Endothelial cell of umbilical vein (primary cell): Measurements from ENCODE around the gene LARGE1. TPM values are rescaled to one million over a fixed set of nuclear protein-coding genes. Genes with fewer than 3 reads are reported as not detected.

Experiments
- BruUV-seq: library from RNA; stranded (reverse); fragments of 400-500 nt; replicated peaks from 2 replicates; lab custom pipeline; 2021; lab: Mats Ljungman, UMichigan
- CTCF ChIA-PET: fragments of 300-600, 350-600 bp; sonication (Branson Sonifier 250); formaldehyde crosslinking; loops from one replicate; lab custom pipeline; 2021; ENCODE audit warnings: antibody characterized with exemption, inconsistent platforms; lab: Charles Lee
- POLR2A ChIA-PET: fragments of 300-600, 350-600 bp; sonication (Branson Sonifier 250); formaldehyde crosslinking; loops from one replicate; lab custom pipeline; 2021; ENCODE audit warnings: antibody characterized with exemption, inconsistent platforms; lab: Charles Lee
- DNase-seq: peaks from one replicate; pipeline ENCODE4 v3.0.0-alpha.2; 2011; ENCODE audit warnings: low read depth, low spot score
- FAIRE-seq: peaks from 2 replicates; lab custom pipeline; 2011; peaks lifted over from hg19 to GRCh38; lab: Jason Lieb, UNC
- H2AFZ ChIP-seq: 2 replicates; pipeline ENCODE4 v1.6.0; 2012; ENCODE audit warnings: low read depth, low read length, control low read depth, inconsistent platforms
- H3K27ac ChIP-seq: 2 replicates; pipeline ENCODE4 v1.5.1; 2011; ENCODE audit warnings: low read depth, mild to moderate bottlenecking, control low read depth, low read length, moderate library complexity; ENCODE audit not compliant: insufficient read depth
- H3K27me3 ChIP-seq, 2 experiments: 2 replicates each; pipeline versions ENCODE4 v1.6.0 to v1.6.1; 2011; ENCODE audit warnings: low read length in 2 of 2, mixed read lengths in 1 of 2; ENCODE audit not compliant: control insufficient read depth in 2 of 2, insufficient read depth in 2 of 2
- H3K36me3 ChIP-seq, 2 experiments: 2 replicates in 1 of 2; 3 replicates in 1 of 2; pipeline ENCODE4 v1.5.1; 2011; ENCODE audit warnings: low read length in 2 of 2, mild to moderate bottlenecking in 1 of 2, moderate library complexity in 1 of 2; ENCODE audit not compliant: control insufficient read depth in 2 of 2, insufficient read depth in 2 of 2; ENCODE audit errors: extremely low read depth in 1 of 2
- H3K4me1 ChIP-seq: 3 replicates; pipeline ENCODE4 v1.5.1; 2011; ENCODE audit warnings: mild to moderate bottlenecking, low read length; ENCODE audit not compliant: control insufficient read depth, insufficient read depth; ENCODE audit errors: extremely low read depth
- H3K4me2 ChIP-seq: 2 replicates; pipeline ENCODE4 v1.6.1; 2011; ENCODE audit warnings: low read length, control low read depth, mixed read lengths; ENCODE audit not compliant: insufficient read depth
- H3K4me3 ChIP-seq, 3 experiments: fragments of 200-600 bp in 1 of 3; sonication (generic), shearing (Covaris generic) in 1 of 3; replicated peaks in 1 of 3; 2 replicates each; pipeline ENCODE4 v1.5.1; 2011 to 2016; ENCODE audit warnings: control low read depth in 3 of 3, low read length in 3 of 3, mild to moderate bottlenecking in 2 of 3, inconsistent platforms in 1 of 3, low read depth in 1 of 3, moderate library complexity in 1 of 3; ENCODE audit not compliant: insufficient read depth in 1 of 3
- H3K79me2 ChIP-seq: 2 replicates; pipeline ENCODE4 v1.6.0; 2012; ENCODE audit warnings: low read length, inconsistent platforms; ENCODE audit not compliant: control insufficient read depth, insufficient read depth
- H3K9ac ChIP-seq: replicated peaks from 2 replicates; pipeline ENCODE3; 2011; ENCODE audit warnings: low read length, control low read depth; ENCODE audit not compliant: insufficient read depth; ENCODE audit errors: extremely low read depth
- H3K9me1 ChIP-seq: replicated peaks from 3 replicates; pipeline ENCODE4 v1.6.0; 2011; ENCODE audit warnings: mild to moderate bottlenecking, low read length; ENCODE audit not compliant: control insufficient read depth, insufficient read depth; ENCODE audit errors: extremely low read depth
- H3K9me3 ChIP-seq: replicated peaks from 2 replicates; pipeline ENCODE4 v1.5.1; 2012; ENCODE audit warnings: low read length, inconsistent platforms; ENCODE audit not compliant: control insufficient read depth, insufficient read depth
- H4K20me1 ChIP-seq: replicated peaks from 2 replicates; pipeline ENCODE3; 2011; ENCODE audit warnings: mild to moderate bottlenecking, low read length; ENCODE audit not compliant: control insufficient read depth, insufficient read depth; ENCODE audit errors: extremely low read depth
- EZH2 ChIP-seq: IDR thresholded peaks from 2 replicates; pipeline ENCODE4 v1.6.1; 2012; ENCODE audit warnings: borderline replicate concordance, low read depth, mild to moderate bottlenecking, moderate library complexity, low read length, inconsistent platforms; ENCODE audit not compliant: severe bottlenecking
- FOS ChIP-seq: IDR thresholded peaks from 2 replicates; pipeline ENCODE4 v1.6.1; 2011; ENCODE audit warnings: mild to moderate bottlenecking, low read length, moderate library complexity, borderline replicate concordance; ENCODE audit not compliant: insufficient read depth
- GATA2 ChIP-seq: IDR thresholded peaks from 2 replicates; pipeline ENCODE4 v1.7.0; 2011; ENCODE audit warnings: low read depth, mild to moderate bottlenecking, moderate library complexity, mixed read lengths, low read length; ENCODE audit not compliant: insufficient read length, insufficient read depth
- JUN ChIP-seq: IDR thresholded peaks from 2 replicates; pipeline ENCODE4 v1.6.1; 2011; ENCODE audit warnings: borderline replicate concordance, low read depth; ENCODE audit not compliant: insufficient read length, insufficient read depth
- MYC ChIP-seq: IDR thresholded peaks from one replicate; pipeline ENCODE4 v1.6.1; 2011; ENCODE audit warnings: mild to moderate bottlenecking, low read depth, low read length
- POLR2A ChIP-seq: IDR thresholded peaks from 2 replicates; pipeline ENCODE4 v1.6.1; 2012; ENCODE audit warnings: low read depth, mild to moderate bottlenecking, control low read depth, low read length
- POLR2AphosphoS5 ChIP-seq: IDR thresholded peaks from 2 replicates; pipeline ENCODE4 v1.6.1; 2012; ENCODE audit warnings: low read depth, mild to moderate bottlenecking, control low read depth, low read length, moderate library complexity; ENCODE audit not compliant: insufficient read depth
- dilution Hi-C: fragments of 300-500 bp; cut with MboI; formaldehyde crosslinking; loops from one replicate; pipeline ENCODE4 v1.15.0; 2019; ENCODE audit warnings: low sequenced_read_pairs; ENCODE audit not compliant: extremely low pct_ligation_motif_present
- intact Hi-C: fragments of 100-400 bp; cut with micrococcal nuclease; formaldehyde crosslinking; loops from one replicate; pipeline ENCODE4 v1.10.0; 2022
- polyA plus RNA-seq, 4 experiments: library from polyadenylated mRNA; depleted of rRNA in 3 of 4; stranded (reverse) in 3 of 4; unstranded in 1 of 4; fragments of >200 nt; gene quantifications; 2 replicates each; pipeline versions ENCODE4 v1.2.1 to v1.2.3, GENCODE V29; 2011 to 2012; ENCODE audit warnings: missing spikeins in 1 of 4
- total RNA-seq: library from RNA; stranded (reverse); gene quantifications from 2 replicates; pipeline ENCODE4 v1.2.3, GENCODE V29; 2021
- TF ChIP-seq, protein P1 (sequence below), 2 donors: IDR thresholded peaks; 1 replicate in 1 of 2; 2 replicates in 1 of 2; pipeline ENCODE4 v1.5.1; 2011; ENCODE audit warnings: low read length in 2 of 2, mild to moderate bottlenecking in 2 of 2, moderate library complexity in 2 of 2, control low read depth in 1 of 2, inconsistent platforms in 1 of 2, low read depth in 1 of 2; ENCODE audit not compliant: insufficient read depth in 1 of 2; ENCODE audit errors: extremely low read depth in 1 of 2
- TF ChIP-seq, protein P2 (sequence below): IDR thresholded peaks from 2 replicates; pipeline ENCODE4 v1.6.1; 2011; ENCODE audit not compliant: insufficient read depth, insufficient read length

The LARGE1 gene
- total and polyA plus RNA-seq, 2 donors (not counting 3 experiments of a cell fraction or from before 2014, with no cell fraction given), result 0.95 to 4.4 TPM

DNA sequence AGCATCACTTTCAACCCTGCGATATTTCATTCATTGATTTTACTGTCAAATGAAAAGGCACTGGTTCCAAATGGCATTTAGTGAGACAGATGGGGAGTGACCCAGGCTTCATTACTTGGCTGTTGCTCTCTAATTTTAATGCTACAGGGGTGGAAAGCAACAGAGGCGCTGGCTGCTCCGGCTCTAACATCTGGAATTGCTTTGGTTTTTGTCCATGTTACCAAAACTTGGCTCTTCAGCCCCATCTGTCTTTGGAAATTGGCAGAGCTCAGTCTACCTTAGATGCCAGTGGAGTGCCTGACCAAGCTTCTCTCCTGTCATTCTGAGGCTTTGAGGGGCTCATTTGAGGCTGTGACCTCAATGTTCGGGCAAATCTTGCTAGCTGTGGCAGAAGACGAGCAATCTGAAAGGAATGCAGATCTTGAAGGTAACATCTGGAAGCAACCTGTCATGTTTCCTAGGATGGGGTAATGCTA is 452.6 kb downstream of the LARGE1 start:
- dilution Hi-C loops (no loop called here), intact Hi-C loops (no loop called here)
- DNase-seq (no peak), FAIRE-seq (no peak)
- no peaks in the 10 kb centered on the region for H3K27me3 ChIP-seq
- H3K36me3 ChIP-seq, result no peaks in the 10 kb centered on the region
- no TSS peak for BruUV-seq
- ChIA-PET CTCF (no interaction called here), POLR2A (no interaction called here)
- TF ChIP-seq MYC, result no peak
- no peak for TF ChIP-seq FOS
- TF ChIP-seq POLR2A, result no peak
- no peak for TF ChIP-seq GATA2
- TF ChIP-seq JUN, result no peak
- TF ChIP-seq EZH2, result no peak
- TF ChIP-seq, protein P1, sequence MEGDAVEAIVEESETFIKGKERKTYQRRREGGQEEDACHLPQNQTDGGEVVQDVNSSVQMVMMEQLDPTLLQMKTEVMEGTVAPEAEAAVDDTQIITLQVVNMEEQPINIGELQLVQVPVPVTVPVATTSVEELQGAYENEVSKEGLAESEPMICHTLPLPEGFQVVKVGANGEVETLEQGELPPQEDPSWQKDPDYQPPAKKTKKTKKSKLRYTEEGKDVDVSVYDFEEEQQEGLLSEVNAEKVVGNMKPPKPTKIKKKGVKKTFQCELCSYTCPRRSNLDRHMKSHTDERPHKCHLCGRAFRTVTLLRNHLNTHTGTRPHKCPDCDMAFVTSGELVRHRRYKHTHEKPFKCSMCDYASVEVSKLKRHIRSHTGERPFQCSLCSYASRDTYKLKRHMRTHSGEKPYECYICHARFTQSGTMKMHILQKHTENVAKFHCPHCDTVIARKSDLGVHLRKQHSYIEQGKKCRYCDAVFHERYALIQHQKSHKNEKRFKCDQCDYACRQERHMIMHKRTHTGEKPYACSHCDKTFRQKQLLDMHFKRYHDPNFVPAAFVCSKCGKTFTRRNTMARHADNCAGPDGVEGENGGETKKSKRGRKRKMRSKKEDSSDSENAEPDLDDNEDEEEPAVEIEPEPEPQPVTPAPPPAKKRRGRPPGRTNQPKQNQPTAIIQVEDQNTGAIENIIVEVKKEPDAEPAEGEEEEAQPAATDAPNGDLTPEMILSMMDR (IDR thresholded peaks at IDR 0.05; ENCODE audit: extremely low read depth in 1 of 2, insufficient read depth in 1 of 2, low read depth in 1 of 2, low read length in 2 of 2), result no peak
- TF ChIP-seq POLR2AphosphoS5, result no peak
- TF ChIP-seq, protein P2, sequence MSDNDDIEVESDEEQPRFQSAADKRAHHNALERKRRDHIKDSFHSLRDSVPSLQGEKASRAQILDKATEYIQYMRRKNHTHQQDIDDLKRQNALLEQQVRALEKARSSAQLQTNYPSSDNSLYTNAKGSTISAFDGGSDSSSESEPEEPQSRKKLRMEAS, result no peak
- no peaks in the 10 kb centered on the region for H3K4me1 ChIP-seq
- no peak overlapping the region for H3K27ac ChIP-seq
- peaks cover 7% of the 10 kb centered on the region for H3K9me3 ChIP-seq
- no peaks in the 10 kb centered on the region for H4K20me1 ChIP-seq
- no peaks in the 10 kb centered on the region for H3K79me2 ChIP-seq
- H3K9ac ChIP-seq, result no peak overlapping the region
- H2AFZ ChIP-seq, result no peak overlapping the region
- H3K9me1 ChIP-seq, result no peaks in the 10 kb centered on the region
- H3K4me3 ChIP-seq, result no peak overlapping the region
- H3K4me2 ChIP-seq, result no peak overlapping the region
